Measurements from ENCODE around the gene ARHGEF25. TPM values are rescaled to one million over a fixed set of nuclear protein-coding genes. Genes with fewer than 3 reads are reported as not detected.

ARHGEF25 gene
- total and polyA plus RNA-seq, 7 donors: 5.8 to 140 (median 99.4) TPM

DNA sequence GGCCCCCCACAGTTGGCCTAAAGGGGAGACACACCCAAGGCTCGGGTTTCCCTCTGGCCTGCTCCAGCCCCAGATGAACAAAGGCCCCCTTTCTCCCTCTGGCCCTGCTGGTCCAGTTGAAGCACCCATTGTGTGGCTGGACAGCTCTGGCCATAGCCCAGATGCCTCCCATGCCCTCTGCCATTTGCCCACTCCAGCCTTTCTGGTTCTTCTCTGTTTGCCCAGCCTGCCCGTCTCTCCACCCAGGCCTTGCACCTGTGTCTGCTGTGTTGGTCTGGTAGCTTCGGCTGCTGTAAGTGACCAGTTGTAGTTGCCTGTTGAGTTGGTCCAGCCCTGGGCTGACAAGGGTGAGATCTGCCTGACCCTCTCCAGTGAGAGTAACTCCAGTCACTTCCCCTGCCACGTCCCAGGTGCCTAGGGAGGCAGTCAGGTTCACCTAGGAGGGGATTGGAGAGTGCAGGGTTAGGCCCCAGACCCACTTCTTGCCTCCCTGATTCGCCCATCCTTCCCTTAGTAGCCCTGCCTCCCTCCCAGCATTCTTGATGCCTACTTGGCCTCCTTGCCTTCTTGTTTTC is 18.7 kb downstream of the ARHGEF25 start:
- 69 to 82% methylated on average over 5 of the region's 5 CpGs for WGBS, 2 donors
- DNase-seq: peak; percentile 61
- Histone ChIP-seq H3K9me3 (no peaks in the 10 kb centered on the region), H3K27me3 (peaks cover 10 to 75% (median 28%) of the 10 kb centered on the region in 3 donors), H3K4me1 (peaks cover 0 to 28% (median 24%) of the 10 kb centered on the region in 4 donors), H3K27ac (no peak overlapping the region), H3K36me3 (peaks cover 0 to 19% (median 4%) of the 10 kb centered on the region in 4 donors), H3K4me3 (no peak overlapping the region)
- intact Hi-C loops (cut with DNase I): no loop called here
- no peak for TF ChIP-seq EP300 (IDR thresholded peaks at IDR 0.05)
- TF ChIP-seq POLR2A (IDR thresholded peaks at IDR 0.05): no peak
- TF ChIP-seq POLR2AphosphoS5 (IDR thresholded peaks at IDR 0.05): no peak
- TF ChIP-seq, protein P1, sequence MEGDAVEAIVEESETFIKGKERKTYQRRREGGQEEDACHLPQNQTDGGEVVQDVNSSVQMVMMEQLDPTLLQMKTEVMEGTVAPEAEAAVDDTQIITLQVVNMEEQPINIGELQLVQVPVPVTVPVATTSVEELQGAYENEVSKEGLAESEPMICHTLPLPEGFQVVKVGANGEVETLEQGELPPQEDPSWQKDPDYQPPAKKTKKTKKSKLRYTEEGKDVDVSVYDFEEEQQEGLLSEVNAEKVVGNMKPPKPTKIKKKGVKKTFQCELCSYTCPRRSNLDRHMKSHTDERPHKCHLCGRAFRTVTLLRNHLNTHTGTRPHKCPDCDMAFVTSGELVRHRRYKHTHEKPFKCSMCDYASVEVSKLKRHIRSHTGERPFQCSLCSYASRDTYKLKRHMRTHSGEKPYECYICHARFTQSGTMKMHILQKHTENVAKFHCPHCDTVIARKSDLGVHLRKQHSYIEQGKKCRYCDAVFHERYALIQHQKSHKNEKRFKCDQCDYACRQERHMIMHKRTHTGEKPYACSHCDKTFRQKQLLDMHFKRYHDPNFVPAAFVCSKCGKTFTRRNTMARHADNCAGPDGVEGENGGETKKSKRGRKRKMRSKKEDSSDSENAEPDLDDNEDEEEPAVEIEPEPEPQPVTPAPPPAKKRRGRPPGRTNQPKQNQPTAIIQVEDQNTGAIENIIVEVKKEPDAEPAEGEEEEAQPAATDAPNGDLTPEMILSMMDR (IDR thresholded peaks at IDR 0.05): no peak

DNA sequence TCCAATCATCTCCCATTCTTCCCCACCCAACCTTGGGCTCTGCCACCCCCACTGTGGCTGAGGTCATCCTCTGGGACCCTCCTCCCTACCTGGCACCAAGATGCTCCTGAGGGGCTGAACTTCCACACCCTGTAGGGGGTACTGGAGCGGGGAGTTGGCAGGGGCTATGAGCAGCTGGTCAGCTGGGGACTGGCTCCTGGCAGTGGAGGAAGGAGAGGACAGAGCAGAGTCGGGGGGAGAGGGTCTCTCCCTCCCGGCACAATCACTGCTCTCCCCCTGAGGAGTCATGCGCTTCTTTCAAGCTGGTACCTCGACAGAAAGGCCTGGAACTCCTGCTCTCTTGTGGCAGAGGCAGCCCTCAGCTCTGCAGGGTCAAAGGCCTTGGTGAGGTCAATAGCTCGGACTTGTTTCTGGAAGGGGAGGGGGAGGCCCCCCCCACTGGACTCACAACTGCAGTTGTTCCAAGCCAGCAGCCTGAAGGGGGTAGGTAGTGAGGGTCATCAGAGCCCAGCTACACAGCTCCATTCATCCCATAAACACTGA is 19.7 kb downstream of the ARHGEF25 start:
- intact Hi-C loops (cut with DNase I): no loop called here
- H3K4me3 ChIP-seq: no peak overlapping the region
- H3K27me3 ChIP-seq: peaks cover 10 to 75% (median 28%) of the 10 kb centered on the region in 3 donors
- peak; percentile 52 for DNase-seq
- H3K4me1 ChIP-seq: peaks cover 0 to 28% (median 24%) of the 10 kb centered on the region in 4 donors
- peaks cover 0 to 9% (median 2%) of the 10 kb centered on the region in 4 donors for H3K36me3 ChIP-seq
- 44 to 50% methylated on average over 6 of the region's 6 CpGs for WGBS, 2 donors
- H3K27ac ChIP-seq: no peak overlapping the region
- TF ChIP-seq POLR2AphosphoS5 (IDR thresholded peaks at IDR 0.05): no peak
- TF ChIP-seq, protein P1 (IDR thresholded peaks at IDR 0.05): no peak
- TF ChIP-seq EP300 (IDR thresholded peaks at IDR 0.05): no peak
- no peak for TF ChIP-seq POLR2A (IDR thresholded peaks at IDR 0.05)
- H3K9me3 ChIP-seq: no peaks in the 10 kb centered on the region

DNA sequence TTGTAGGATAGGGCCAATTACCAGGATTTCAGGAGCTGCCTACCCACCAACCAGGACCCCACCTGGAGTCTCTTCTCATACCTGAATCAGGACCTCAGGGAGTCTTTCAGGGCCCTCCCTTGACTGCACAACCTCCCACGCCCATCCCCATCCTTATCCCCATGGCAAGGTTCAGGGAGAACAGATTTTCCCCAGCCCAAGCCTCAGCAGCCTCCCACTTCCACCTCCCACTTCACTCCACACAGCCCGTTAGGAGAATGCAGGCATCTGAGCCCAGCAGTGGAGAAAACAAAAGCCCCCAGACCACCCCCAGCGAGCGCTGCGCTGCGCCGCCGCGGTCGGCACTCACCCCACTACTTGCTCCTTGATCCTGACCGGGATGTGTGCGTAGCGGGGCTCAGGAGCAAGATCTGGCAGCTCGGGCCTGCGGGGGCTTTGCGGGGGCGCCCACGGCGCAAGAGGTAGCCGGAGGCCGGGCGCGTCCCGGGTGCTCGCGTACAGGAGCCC is 20.4 kb downstream of the ARHGEF25 start:
- Histone ChIP-seq H3K4me3 (peak overlapping the region in 3 of 4 donors; percentile 47 to 60 (median 54)), H3K9me3 (no peaks in the 10 kb centered on the region), H3K4me1 (peaks cover 0 to 28% (median 24%) of the 10 kb centered on the region in 4 donors), H3K27me3 (peaks cover 10 to 76% (median 28%) of the 10 kb centered on the region in 3 donors), H3K36me3 (peaks cover 0 to 3% (median 0%) of the 10 kb centered on the region in 4 donors), H3K27ac (peak overlapping the region in 1 of 4 donors; percentile 15)
- TF ChIP-seq POLR2A (IDR thresholded peaks at IDR 0.05) (no peak), EP300 (IDR thresholded peaks at IDR 0.05) (no peak), POLR2AphosphoS5 (IDR thresholded peaks at IDR 0.05) (no peak)
- TF ChIP-seq, protein P1 (IDR thresholded peaks at IDR 0.05): no peak
- intact Hi-C loops (cut with DNase I): no loop called here
- peak; percentile 53 for DNase-seq
- 9 to 15% methylated on average over 26 of the region's 26 CpGs for WGBS, 2 donors

DNA sequence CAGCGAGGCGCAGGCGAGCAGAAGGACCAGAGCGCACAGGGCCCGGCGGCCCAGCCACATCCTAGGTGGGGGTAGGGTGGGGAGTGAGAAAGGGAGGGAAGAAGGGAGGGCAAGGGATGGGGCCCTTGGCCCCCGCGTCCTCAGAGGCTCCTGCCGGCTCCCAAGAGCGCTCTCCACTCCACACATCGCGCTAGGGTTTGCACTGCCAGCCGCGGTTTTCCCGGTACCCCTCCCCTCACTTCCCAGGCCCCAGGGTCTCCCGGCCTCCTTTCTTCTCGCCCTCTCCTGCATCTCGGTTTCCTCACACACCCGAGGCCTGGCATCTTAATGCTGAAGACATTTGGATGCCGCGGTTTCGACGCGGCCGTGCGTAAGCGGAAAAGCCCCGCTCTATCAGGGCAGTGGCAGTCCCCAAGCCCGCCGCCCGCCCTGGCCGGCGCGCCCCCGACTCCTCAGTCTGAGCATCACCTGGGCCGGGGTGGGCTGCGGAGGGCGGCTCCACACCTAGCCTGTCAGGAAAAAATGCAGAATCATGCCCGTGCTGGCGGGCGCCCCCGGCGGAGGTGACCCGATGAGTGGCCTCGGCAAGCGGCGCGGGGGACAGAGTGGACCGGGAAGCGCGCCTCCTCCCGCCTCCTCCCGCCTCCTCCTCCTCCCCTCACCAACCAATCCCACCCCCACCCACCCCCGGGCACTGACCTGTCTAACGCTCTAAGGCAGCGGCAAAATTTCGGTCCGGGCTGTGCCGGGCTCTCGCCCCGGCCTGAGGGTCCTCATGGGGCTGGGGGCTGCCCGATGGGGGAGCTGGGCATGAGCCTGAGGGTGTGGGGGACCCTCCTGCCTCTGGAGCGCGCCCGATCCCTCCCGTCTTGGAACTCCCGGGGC is 21.1 kb downstream of the ARHGEF25 start:
- intact Hi-C loops (cut with DNase I): no loop called here
- 2 to 5% methylated on average over 67 of the region's 67 CpGs for WGBS, 2 donors

More for the DNA sequence above, 21.1 kb downstream of the ARHGEF25 start:
- no peaks in the 10 kb centered on the region for H3K9me3 ChIP-seq
- no peak for TF ChIP-seq POLR2A (IDR thresholded peaks at IDR 0.05)
- no peak for TF ChIP-seq EP300 (IDR thresholded peaks at IDR 0.05)
- TF ChIP-seq POLR2AphosphoS5 (IDR thresholded peaks at IDR 0.05): no peak
- TF ChIP-seq, protein P1 (IDR thresholded peaks at IDR 0.05): no peak
- peak overlapping the region; percentile 25 to 60 (median 50) for H3K4me3 ChIP-seq
- H3K27me3 ChIP-seq: peaks cover 10 to 72% (median 28%) of the 10 kb centered on the region in 3 donors
- no peaks in the 10 kb centered on the region for H3K36me3 ChIP-seq
- DNase-seq: peak; percentile 67
- peak overlapping the region; percentile 12 to 48 (median 30) for H3K27ac ChIP-seq
- H3K4me1 ChIP-seq: peaks cover 0 to 27% (median 22%) of the 10 kb centered on the region in 4 donors

All from sigmoid colon (tissue), 7 donors.